HepG2 (cell line): Measurements from ENCODE around the gene SRD5A1. TPM values are rescaled to one million over a fixed set of nuclear protein-coding genes. Genes with fewer than 3 reads are reported as not detected.

ENCODE experiments used
- ATF7-NPFF ChIP-seq: sonication (generic); formaldehyde crosslinking; IDR thresholded peaks from 2 replicates; pipeline ENCODE4 v1.8.1; 2023; ENCODE audit warnings: mild to moderate bottlenecking, low read depth, missing genetic modification reagents, moderate library complexity
- CC2D1A ChIP-seq: sonication (generic); formaldehyde crosslinking; IDR thresholded peaks from 2 replicates; pipeline ENCODE4 v1.8.1; 2023; ENCODE audit warnings: mild to moderate bottlenecking, missing genetic modification reagents
- CENPBD1 ChIP-seq: sonication (generic); formaldehyde crosslinking; IDR thresholded peaks from 2 replicates; pipeline ENCODE4 v1.8.0; 2022; ENCODE audit warnings: missing genetic modification reagents, low read depth, mild to moderate bottlenecking, borderline replicate concordance
- CREB3 ChIP-seq: sonication (generic); formaldehyde crosslinking; IDR thresholded peaks from 2 replicates; pipeline ENCODE4 v1.5.0; 2020; ENCODE audit warnings: missing genetic modification reagents
- FOXJ3 ChIP-seq: sonication (generic); formaldehyde crosslinking; IDR thresholded peaks from 2 replicates; pipeline ENCODE4 v1.4.0; 2020; ENCODE audit warnings: missing genetic modification reagents, mild to moderate bottlenecking, borderline replicate concordance
- GLMP ChIP-seq: sonication (generic); formaldehyde crosslinking; IDR thresholded peaks from 2 replicates; pipeline ENCODE4 v1.9.0; 2021; ENCODE audit warnings: missing genetic modification reagents, mild to moderate bottlenecking, borderline replicate concordance
- GRHL1 ChIP-seq: sonication (generic); formaldehyde crosslinking; conservative IDR thresholded peaks from 2 replicates; pipeline ENCODE4 v1.8.0; 2022; ENCODE audit warnings: missing genetic modification reagents
- HMGA1 ChIP-seq: sonication (generic); formaldehyde crosslinking; conservative IDR thresholded peaks from 2 replicates; pipeline ENCODE4 v1.4.0; 2020; ENCODE audit warnings: missing genetic modification reagents
- HNRNPL ChIP-seq: fragments of 200-400 bp; formaldehyde crosslinking; IDR thresholded peaks from 2 replicates; pipeline ENCODE4 v1.6.1; 2017; ENCODE audit warnings: mild to moderate bottlenecking, low read depth, low read length
- KAT2B ChIP-seq: fragments of 150-350 bp; IDR thresholded peaks from 2 replicates; pipeline ENCODE4 v1.6.1; 2014; ENCODE audit warnings: low read depth, low read length, borderline replicate concordance
- NCOA1 ChIP-seq: sonication (generic); formaldehyde crosslinking; IDR thresholded peaks from 2 replicates; pipeline ENCODE4 v1.9.0; 2021; ENCODE audit warnings: missing genetic modification reagents
- NFIB ChIP-seq: sonication (generic); formaldehyde crosslinking; IDR thresholded peaks from 2 replicates; pipeline ENCODE4 v1.9.0; 2021; ENCODE audit warnings: missing genetic modification reagents, mild to moderate bottlenecking, borderline replicate concordance
- PRDM4 ChIP-seq: sonication (generic); formaldehyde crosslinking; IDR thresholded peaks from 2 replicates; pipeline ENCODE4 v1.9.0; 2021; ENCODE audit warnings: missing genetic modification reagents, borderline replicate concordance
- RXRB ChIP-seq: IDR thresholded peaks from 2 replicates; pipeline ENCODE4 v1.6.1; 2016; ENCODE audit warnings: borderline replicate concordance, missing genetic modification reagents, missing compliant biosample characterization
- SIN3B ChIP-seq: fragments of 150-350 bp; IDR thresholded peaks from 2 replicates; pipeline ENCODE4 v1.6.1; 2014; ENCODE audit warnings: low read length
- TAF1 ChIP-seq: sonication (generic); formaldehyde crosslinking; IDR thresholded peaks from 2 replicates; pipeline ENCODE4 v1.4.0; 2020; ENCODE audit warnings: missing genetic modification reagents
- TOE1 ChIP-seq: sonication (generic); formaldehyde crosslinking; IDR thresholded peaks from 2 replicates; pipeline ENCODE4 v1.4.0; 2020; ENCODE audit warnings: mild to moderate bottlenecking, missing genetic modification reagents
- YY1 ChIP-seq: IDR thresholded peaks from 2 replicates; pipeline ENCODE4 v1.6.1; 2011; ENCODE audit warnings: low read length, low read depth, moderate library complexity, mild to moderate bottlenecking; ENCODE audit not compliant: insufficient read depth, insufficient replicate concordance
- ZBTB7A ChIP-seq: sonication (generic); formaldehyde crosslinking; IDR thresholded peaks from 2 replicates; pipeline ENCODE4 v1.8.0; 2022; ENCODE audit warnings: mild to moderate bottlenecking, missing genetic modification reagents
- ZC3H13 ChIP-seq: sonication (generic); formaldehyde crosslinking; IDR thresholded peaks from 2 replicates; pipeline ENCODE4 v1.8.1; 2023; ENCODE audit warnings: mild to moderate bottlenecking, missing genetic modification reagents, moderate library complexity
- polyA plus RNA-seq, 8 experiments: library from polyadenylated mRNA; depleted of rRNA in 3 of 8; stranded (reverse) in 7 of 8; unstranded in 1 of 8; fragments of >200 nt; fragmentation: Illumina TruSeq in 4 of 8; extraction: Trizol in 4 of 8; gene quantifications; 2 replicates each; pipeline versions ENCODE4 v1.2.1 to v1.2.3, GENCODE V29; 2011 to 2016; ENCODE audit warnings: low read depth in 4 of 8, missing spikeins in 1 of 8, mixed read lengths in 1 of 8; ENCODE audit not compliant: insufficient read depth in 1 of 8
- total RNA-seq, 5 experiments: library from RNA; depleted of rRNA; stranded (reverse); fragments of >200 nt; fragmentation: Illumina TruSeq; extraction: Trizol; gene quantifications; 2 replicates each; pipeline ENCODE4 v1.2.3, GENCODE V29; 2016; ENCODE audit warnings: low read depth in 1 of 5

The SRD5A1 gene
- total and polyA plus RNA-seq, 2 of the 13 experiments (the other 11 are each of a cell fraction or from before 2014, with no cell fraction given): 6.1 to 9.9 TPM

- TF ChIP-seq SIN3B: peak; percentile 36; the same call in 1 of the 2 replicates
- no peak for TF ChIP-seq YY1
- TF ChIP-seq TAF1 (CRISPR knock-in tag): no peak
- TF ChIP-seq CENPBD1 (CRISPR knock-in tag): no peak
- TF ChIP-seq GRHL1: no peak
- no peak for TF ChIP-seq NCOA1 (CRISPR knock-in tag)
- no peak for TF ChIP-seq ZC3H13 (CRISPR knock-in tag)
- TF ChIP-seq CREB3 (CRISPR knock-in tag): no peak; the same call in 1 of the 2 replicates
- no peak for TF ChIP-seq PRDM4
- peak; percentile 9; the same call in 1 of the 2 replicates for TF ChIP-seq RXRB
- TF ChIP-seq NFIB (CRISPR knock-in tag): no peak
- TF ChIP-seq ZBTB7A (CRISPR knock-in tag): no peak
- TF ChIP-seq GLMP (CRISPR knock-in tag): no peak
- no peak; the same call in 1 of the 2 replicates for TF ChIP-seq ATF7-NPFF (CRISPR knock-in tag)
- TF ChIP-seq CC2D1A (CRISPR knock-in tag): no peak
- no peak for TF ChIP-seq FOXJ3
- no peak for TF ChIP-seq TOE1 (CRISPR knock-in tag)
- no peak for TF ChIP-seq KAT2B
- no peak for TF ChIP-seq HMGA1 (CRISPR knock-in tag)
- no peak for TF ChIP-seq HNRNPL
These were observed at the start of gene SRD5A1, which contains the start of gene NSUN2 (continued) for GRCh38 chr5:6632888-6633468.
